WTC11 (cell line): ENCODE data around the gene ALDH8A1.

ENCODE experiments used
- FOXK1 ChIP-seq: sonication (generic); formaldehyde crosslinking; IDR thresholded peaks from 2 replicates; pipeline ENCODE4 v1.8.0; 2022; ENCODE audit warnings: mild to moderate bottlenecking, moderate library complexity, missing genetic modification reagents
- MXD4 ChIP-seq: fragments of 250-450 bp; sonication (Bioruptor Pico); IDR thresholded peaks from 2 replicates; pipeline ENCODE4 v1.8.0; 2021; ENCODE audit warnings: mild to moderate bottlenecking, moderate library complexity, borderline replicate concordance
- TF ChIP-seq, protein P1 (sequence below): fragments of 200-600 bp; IDR thresholded peaks from 2 replicates; pipeline ENCODE4 v1.8.0; 2022; ENCODE audit warnings: antibody characterized with exemption
- TF ChIP-seq, protein P2 (sequence below): sonication (generic); formaldehyde crosslinking; IDR thresholded peaks from 2 replicates; pipeline ENCODE4 v1.8.0; 2022; ENCODE audit warnings: mild to moderate bottlenecking, missing genetic modification reagents

DNA sequence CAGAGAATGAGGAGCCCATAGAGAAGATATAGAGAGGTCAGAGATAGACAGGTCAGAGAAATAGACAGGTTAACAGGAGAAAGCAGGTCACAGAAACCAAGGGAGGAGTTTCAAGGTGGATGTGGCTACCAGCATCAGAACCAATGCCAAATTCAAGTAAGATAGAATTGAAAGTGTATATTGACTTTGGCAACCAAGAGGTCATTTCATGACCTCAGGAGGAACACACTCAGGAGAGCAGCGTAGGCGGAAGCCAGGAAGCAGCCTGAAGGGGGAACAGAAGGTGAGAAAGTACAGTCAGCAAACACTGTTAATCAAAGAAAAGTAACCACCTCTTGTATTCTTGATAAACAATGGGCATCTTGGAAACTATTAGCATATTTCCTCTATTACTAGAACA, 33.9 kb upstream of the ALDH8A1 start:
- TF ChIP-seq, protein P1, sequence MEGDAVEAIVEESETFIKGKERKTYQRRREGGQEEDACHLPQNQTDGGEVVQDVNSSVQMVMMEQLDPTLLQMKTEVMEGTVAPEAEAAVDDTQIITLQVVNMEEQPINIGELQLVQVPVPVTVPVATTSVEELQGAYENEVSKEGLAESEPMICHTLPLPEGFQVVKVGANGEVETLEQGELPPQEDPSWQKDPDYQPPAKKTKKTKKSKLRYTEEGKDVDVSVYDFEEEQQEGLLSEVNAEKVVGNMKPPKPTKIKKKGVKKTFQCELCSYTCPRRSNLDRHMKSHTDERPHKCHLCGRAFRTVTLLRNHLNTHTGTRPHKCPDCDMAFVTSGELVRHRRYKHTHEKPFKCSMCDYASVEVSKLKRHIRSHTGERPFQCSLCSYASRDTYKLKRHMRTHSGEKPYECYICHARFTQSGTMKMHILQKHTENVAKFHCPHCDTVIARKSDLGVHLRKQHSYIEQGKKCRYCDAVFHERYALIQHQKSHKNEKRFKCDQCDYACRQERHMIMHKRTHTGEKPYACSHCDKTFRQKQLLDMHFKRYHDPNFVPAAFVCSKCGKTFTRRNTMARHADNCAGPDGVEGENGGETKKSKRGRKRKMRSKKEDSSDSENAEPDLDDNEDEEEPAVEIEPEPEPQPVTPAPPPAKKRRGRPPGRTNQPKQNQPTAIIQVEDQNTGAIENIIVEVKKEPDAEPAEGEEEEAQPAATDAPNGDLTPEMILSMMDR, result no peak
- TF ChIP-seq MXD4 (CRISPR knock-in tag) (no peak), FOXK1 (CRISPR knock-in tag) (no peak)
- TF ChIP-seq, protein P2, sequence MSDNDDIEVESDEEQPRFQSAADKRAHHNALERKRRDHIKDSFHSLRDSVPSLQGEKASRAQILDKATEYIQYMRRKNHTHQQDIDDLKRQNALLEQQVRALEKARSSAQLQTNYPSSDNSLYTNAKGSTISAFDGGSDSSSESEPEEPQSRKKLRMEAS (CRISPR knock-in tag), result no peak
